Stomach (tissue), 4 donors: ENCODE results near the gene TTLL4.

Experiments
- EP300 ChIP-seq: sonication (generic); formaldehyde crosslinking; IDR thresholded peaks from one replicate; pipeline ENCODE4 v1.6.1; 2017; ENCODE audit warnings: antibody characterized with exemption
- POLR2A ChIP-seq, 4 donors: fragments of 450-650 bp; IDR thresholded peaks; one replicate each; pipeline ENCODE4 v1.6.1; 2016; ENCODE audit warnings: antibody characterized with exemption in 4 of 4, control low read depth in 2 of 4, mild to moderate bottlenecking in 1 of 4, moderate library complexity in 1 of 4
- POLR2AphosphoS5 ChIP-seq, 3 donors: sonication (generic); formaldehyde crosslinking; IDR thresholded peaks; one replicate each; pipeline ENCODE4 v1.6.1; 2016; ENCODE audit warnings: antibody characterized with exemption in 3 of 3
- TF ChIP-seq, protein P1 (sequence below), 7 experiments: fragments of 450-650 bp in 4 of 7; fragments of 200-600 bp in 3 of 7; sonication (generic) in 3 of 7; IDR thresholded peaks; one replicate each; pipeline ENCODE4 v1.5.1; 2016 to 2019; ENCODE audit warnings: antibody characterized with exemption in 7 of 7, control low read depth in 2 of 7, mild to moderate bottlenecking in 1 of 7

- no peak for TF ChIP-seq EP300
- TF ChIP-seq POLR2A (IDR thresholded peaks at IDR 0.05): no peak
- TF ChIP-seq, protein P1, sequence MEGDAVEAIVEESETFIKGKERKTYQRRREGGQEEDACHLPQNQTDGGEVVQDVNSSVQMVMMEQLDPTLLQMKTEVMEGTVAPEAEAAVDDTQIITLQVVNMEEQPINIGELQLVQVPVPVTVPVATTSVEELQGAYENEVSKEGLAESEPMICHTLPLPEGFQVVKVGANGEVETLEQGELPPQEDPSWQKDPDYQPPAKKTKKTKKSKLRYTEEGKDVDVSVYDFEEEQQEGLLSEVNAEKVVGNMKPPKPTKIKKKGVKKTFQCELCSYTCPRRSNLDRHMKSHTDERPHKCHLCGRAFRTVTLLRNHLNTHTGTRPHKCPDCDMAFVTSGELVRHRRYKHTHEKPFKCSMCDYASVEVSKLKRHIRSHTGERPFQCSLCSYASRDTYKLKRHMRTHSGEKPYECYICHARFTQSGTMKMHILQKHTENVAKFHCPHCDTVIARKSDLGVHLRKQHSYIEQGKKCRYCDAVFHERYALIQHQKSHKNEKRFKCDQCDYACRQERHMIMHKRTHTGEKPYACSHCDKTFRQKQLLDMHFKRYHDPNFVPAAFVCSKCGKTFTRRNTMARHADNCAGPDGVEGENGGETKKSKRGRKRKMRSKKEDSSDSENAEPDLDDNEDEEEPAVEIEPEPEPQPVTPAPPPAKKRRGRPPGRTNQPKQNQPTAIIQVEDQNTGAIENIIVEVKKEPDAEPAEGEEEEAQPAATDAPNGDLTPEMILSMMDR (IDR thresholded peaks at IDR 0.05): no peak
- no peak for TF ChIP-seq POLR2AphosphoS5 (IDR thresholded peaks at IDR 0.05)
Measured at GRCh38 chr2:218698885-218699284, 11.8 kb upstream of the TTLL4 start.
